Measurements from ENCODE around the gene SRPK2. TPM values are rescaled to one million over a fixed set of nuclear protein-coding genes. Genes with fewer than 3 reads are reported as not detected.

SRPK2 gene
- total and polyA plus RNA-seq, 9 donors = 15.2 to 50.0 (median 37.8) TPM

GRCh38 chr7:105084581-105084980 lies 304.1 kb downstream of the SRPK2 start:
- intact Hi-C loops (cut with DNase I) = loop anchor here in 1 of 4 donors (10.0 kb wide), 1 partner anchor 370 kb away; no protein-coding TSS in a partner anchor
- Histone ChIP-seq H3K4me3 (no peak overlapping the region), H3K4me1 (ENCODE audit: insufficient read depth) (no peaks in the 10 kb centered on the region), H3K27ac (no peak overlapping the region), H3K36me3 (no peaks in the 10 kb centered on the region), H3K27me3 (no peaks in the 10 kb centered on the region), H3K9me3 (no peaks in the 10 kb centered on the region)
- no peak for DNase-seq
- 84 to 95% (median 89%) methylated on average over 1 of the region's 1 CpG for whole genome bisulfite sequencing, 3 donors
- TF ChIP-seq EP300 (IDR thresholded peaks at IDR 0.05) (no peak), POLR2A (IDR thresholded peaks at IDR 0.05) (no peak), CTCF (IDR thresholded peaks at IDR 0.05) (no peak)

GRCh38 chr7:105079348-105079747 lies 309.4 kb downstream of the SRPK2 start:
- H3K36me3 ChIP-seq = peaks cover 3% of the 10 kb centered on the region
- H3K4me1 ChIP-seq (ENCODE audit: insufficient read depth) = no peaks in the 10 kb centered on the region
- DNase-seq = no peak
- WGBS, 3 donors = 93 to 98% (median 94%) methylated on average over 6 of the region's 6 CpGs
- H3K9me3 ChIP-seq = no peaks in the 10 kb centered on the region
- intact Hi-C loops (cut with DNase I) = no loop called here
- no peak overlapping the region for H3K27ac ChIP-seq
- no peak overlapping the region for H3K4me3 ChIP-seq
- TF ChIP-seq POLR2A (IDR thresholded peaks at IDR 0.05) (no peak), CTCF (IDR thresholded peaks at IDR 0.05) (no peak)
- H3K27me3 ChIP-seq = no peaks in the 10 kb centered on the region

GRCh38 chr7:105073143-105073542 lies 315.6 kb downstream of the SRPK2 start:
- Histone ChIP-seq H3K27me3 (no peaks in the 10 kb centered on the region), H3K27ac (no peak overlapping the region), H3K4me3 (no peak overlapping the region), H3K9me3 (no peaks in the 10 kb centered on the region), H3K36me3 (no peaks in the 10 kb centered on the region), H3K4me1 (ENCODE audit: insufficient read depth) (no peaks in the 10 kb centered on the region)
- intact Hi-C loops (cut with DNase I) = no loop called here
- DNase-seq = no peak
- 95 to 100% (median 100%) methylated on average over 1 of the region's 1 CpG for WGBS, 3 donors
- TF ChIP-seq CTCF (IDR thresholded peaks at IDR 0.05) = no peak
- no peak for TF ChIP-seq POLR2A (IDR thresholded peaks at IDR 0.05)
- TF ChIP-seq EP300 (IDR thresholded peaks at IDR 0.05) = no peak

- no peak for TF ChIP-seq EP300 (IDR thresholded peaks at IDR 0.05)
- no peak for TF ChIP-seq POLR2A (IDR thresholded peaks at IDR 0.05)
- TF ChIP-seq CTCF (IDR thresholded peaks at IDR 0.05) = no peak
- WGBS, 3 donors = 88 to 96% (median 94%) methylated on average over 1 of the region's 1 CpG
- H3K36me3 ChIP-seq = no peaks in the 10 kb centered on the region
- H3K9me3 ChIP-seq = no peaks in the 10 kb centered on the region
- intact Hi-C loops (cut with DNase I) = no loop called here
- no peak overlapping the region for H3K4me3 ChIP-seq
- H3K27ac ChIP-seq = no peak overlapping the region
- DNase-seq = no peak
- H3K4me1 ChIP-seq (ENCODE audit: insufficient read depth) = no peaks in the 10 kb centered on the region
- no peaks in the 10 kb centered on the region for H3K27me3 ChIP-seq
Observed at GRCh38 chr7:105068886-105069285, 319.8 kb downstream of the SRPK2 start.

All from ovary (tissue), 9 donors.